Neural cell (in vitro differentiated cells): Measurements from ENCODE around the gene TBC1D19. TPM values are rescaled to one million over a fixed set of nuclear protein-coding genes. Genes with fewer than 3 reads are reported as not detected.

Experiments used
- H2AFZ ChIP-seq: fragments of 200-600, 300-800 bp; sonication (generic), shearing (Covaris generic); 2 replicates; pipeline ENCODE4 v1.6.0; 2014; ENCODE audit warnings: low read depth, mild to moderate bottlenecking, antibody characterized with exemption, low read length, moderate library complexity
- H3F3A ChIP-seq: fragments of 200-600 bp; shearing (Covaris generic); 2 replicates; pipeline ENCODE4 v1.6.1; 2016; ENCODE audit warnings: mild to moderate bottlenecking, moderate library complexity, mixed read lengths, antibody characterized with exemption, low read length; ENCODE audit not compliant: insufficient read depth, poor library complexity, severe bottlenecking
- H3K27ac ChIP-seq: fragments of 200-600, 300-800 bp; sonication (generic), shearing (Covaris generic); 2 replicates; pipeline ENCODE4 v1.5.1; 2014; ENCODE audit warnings: mild to moderate bottlenecking, low read length, moderate library complexity
- H3K27me3 ChIP-seq: fragments of 300-800, 200-600 bp; sonication (generic), shearing (Covaris generic); 2 replicates; pipeline ENCODE4 v1.6.0; 2014; ENCODE audit warnings: mild to moderate bottlenecking, low read depth, low read length, moderate library complexity; ENCODE audit not compliant: insufficient read depth
- H3K36me3 ChIP-seq: fragments of 300-800, 200-600 bp; sonication (generic), shearing (Covaris generic); 2 replicates; pipeline ENCODE4 v1.5.1; 2014; ENCODE audit warnings: mild to moderate bottlenecking, antibody characterized with exemption, low read length, moderate library complexity; ENCODE audit not compliant: insufficient read depth
- H3K4me2 ChIP-seq: fragments of 300-800, 200-600 bp; sonication (generic), shearing (Covaris generic); 2 replicates; pipeline ENCODE4 v1.6.0; 2014; ENCODE audit warnings: mild to moderate bottlenecking, low read length
- H3K4me3 ChIP-seq: fragments of 300-800, 200-600 bp; sonication (generic), shearing (Covaris generic); 2 replicates; pipeline ENCODE4 v1.5.1; 2014; ENCODE audit warnings: mild to moderate bottlenecking, low read length, moderate library complexity
- H3K79me2 ChIP-seq: fragments of 200-600 bp; shearing (Covaris generic); replicated peaks from 2 replicates; pipeline ENCODE4 v1.6.0; 2014; ENCODE audit warnings: mild to moderate bottlenecking, low read length, moderate library complexity; ENCODE audit not compliant: insufficient read depth
- H3K9ac ChIP-seq: fragments of 300-800, 200-600 bp; sonication (generic), shearing (Covaris generic); 2 replicates; pipeline ENCODE4 v1.6.1; 2016; ENCODE audit warnings: mild to moderate bottlenecking, low read length, mixed read lengths
- H3K9me2 ChIP-seq: fragments of 200-600 bp; shearing (Covaris generic); 2 replicates; pipeline ENCODE4 v1.6.1; 2016; ENCODE audit warnings: mild to moderate bottlenecking, low read length, mixed read lengths; ENCODE audit not compliant: insufficient read depth
- H3K9me3 ChIP-seq: fragments of 200-600, 300-800 bp; sonication (generic), shearing (Covaris generic); 2 replicates; pipeline ENCODE4 v1.6.1; 2016; ENCODE audit warnings: mild to moderate bottlenecking, mixed run types, low read length, moderate library complexity, mixed read lengths
- H4K20me1 ChIP-seq: fragments of 200-600 bp; shearing (Covaris generic); 2 replicates; pipeline ENCODE4 v1.6.1; 2016; ENCODE audit warnings: mild to moderate bottlenecking, mixed run types; ENCODE audit not compliant: insufficient read depth
- CTCF ChIP-seq: fragments of 450-650 bp; IDR thresholded peaks from 2 replicates; pipeline ENCODE4 v1.5.1; 2014; ENCODE audit warnings: antibody characterized with exemption, mild to moderate bottlenecking, moderate library complexity; ENCODE audit not compliant: poor library complexity, severe bottlenecking
- EP300 ChIP-seq: fragments of 450-650 bp; conservative IDR thresholded peaks from 2 replicates; pipeline ENCODE4 v1.6.1; 2014; ENCODE audit warnings: antibody characterized with exemption, mild to moderate bottlenecking, moderate library complexity; ENCODE audit not compliant: poor library complexity, severe bottlenecking
- EZH2 ChIP-seq: fragments of 200-600, 300-800 bp; shearing (Covaris generic), sonication (generic); IDR thresholded peaks from 2 replicates; pipeline ENCODE4 v1.6.1; 2014; ENCODE audit warnings: antibody characterized with exemption, low read length, borderline replicate concordance, mild to moderate bottlenecking; ENCODE audit not compliant: insufficient read depth, poor library complexity, severe bottlenecking
- MXI1 ChIP-seq: fragments of 450-650 bp; conservative IDR thresholded peaks from 2 replicates; pipeline ENCODE4 v1.6.1; 2014; ENCODE audit warnings: antibody characterized with exemption, mild to moderate bottlenecking; ENCODE audit not compliant: poor library complexity, severe bottlenecking
- POLR2AphosphoS5 ChIP-seq: IDR thresholded peaks from 2 replicates; pipeline ENCODE4 v1.6.1; 2012
- RAD21 ChIP-seq: fragments of 450-650 bp; conservative IDR thresholded peaks from 2 replicates; pipeline ENCODE4 v1.6.1; 2014; ENCODE audit warnings: antibody characterized with exemption, mild to moderate bottlenecking, moderate library complexity
- REST ChIP-seq: IDR thresholded peaks from 2 replicates; pipeline ENCODE4 v1.6.1; 2012; ENCODE audit warnings: borderline replicate concordance
- SMC3 ChIP-seq: fragments of 450-650 bp; conservative IDR thresholded peaks from 2 replicates; pipeline ENCODE4 v1.6.1; 2014; ENCODE audit warnings: antibody characterized with exemption, mild to moderate bottlenecking, moderate library complexity; ENCODE audit not compliant: poor library complexity
- TAF1 ChIP-seq: IDR thresholded peaks from 2 replicates; pipeline ENCODE4 v1.6.1; 2012; ENCODE audit warnings: low read depth
- polyA plus RNA-seq: library from polyadenylated mRNA; depleted of rRNA; stranded (reverse); fragments of >200 nt; gene quantifications from 2 replicates; pipeline ENCODE4 v1.2.3, GENCODE V29; 2014

The TBC1D19 gene
- polyA plus RNA-seq, 1 donor from 2014 or later, result 23.1 TPM

DNA sequence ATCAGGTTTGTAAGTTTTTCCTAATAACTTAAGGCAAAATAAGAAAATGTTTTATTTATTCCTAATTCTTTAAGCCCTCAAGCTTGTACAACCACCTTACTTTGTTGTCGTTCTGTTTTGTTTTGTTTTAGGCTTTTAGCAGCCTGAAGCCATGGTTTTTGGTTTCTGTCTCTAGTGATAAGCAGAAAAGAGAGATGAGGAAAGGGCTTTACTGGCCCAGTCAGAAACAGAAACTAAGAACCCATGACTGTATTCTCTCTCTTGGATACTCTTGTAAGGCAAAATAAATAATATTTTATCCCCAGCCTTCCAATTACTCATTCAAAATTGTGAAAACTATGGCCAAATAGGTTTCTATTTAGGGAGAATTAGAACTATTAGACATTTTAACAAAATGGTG is 29.4 kb downstream of the TBC1D19 start:
- no peak for TF ChIP-seq REST
- no peak for TF ChIP-seq EZH2
- no peak for TF ChIP-seq CTCF
- TF ChIP-seq RAD21, result no peak
- no peak for TF ChIP-seq MXI1
- no peak for TF ChIP-seq SMC3
- no peak for TF ChIP-seq EP300
- TF ChIP-seq TAF1, result no peak
- no peak for TF ChIP-seq POLR2AphosphoS5
- no peak overlapping the region for H2AFZ ChIP-seq
- no peaks in the 10 kb centered on the region for H3F3A ChIP-seq
- H3K9ac ChIP-seq, result no peak overlapping the region
- no peak overlapping the region for H3K27ac ChIP-seq
- no peak overlapping the region for H3K4me3 ChIP-seq
- no peaks in the 10 kb centered on the region for H4K20me1 ChIP-seq
- no peaks in the 10 kb centered on the region for H3K36me3 ChIP-seq
- no peaks in the 10 kb centered on the region for H3K9me2 ChIP-seq
- H3K9me3 ChIP-seq, result no peaks in the 10 kb centered on the region
- no peaks in the 10 kb centered on the region for H3K27me3 ChIP-seq
- H3K79me2 ChIP-seq, result peaks cover 8% of the 10 kb centered on the region
- H3K4me2 ChIP-seq, result no peak overlapping the region

- Histone ChIP-seq H3K4me2 (no peak overlapping the region), H3K9me3 (no peaks in the 10 kb centered on the region), H4K20me1 (no peaks in the 10 kb centered on the region), H3K79me2 (peaks cover 5% of the 10 kb centered on the region), H3K27me3 (no peaks in the 10 kb centered on the region), H3K36me3 (no peaks in the 10 kb centered on the region), H3K9ac (no peak overlapping the region), H2AFZ (no peak overlapping the region), H3K4me3 (no peak overlapping the region), H3K9me2 (no peaks in the 10 kb centered on the region), H3K27ac (no peak overlapping the region), H3F3A (no peaks in the 10 kb centered on the region)
- TF ChIP-seq EZH2 (no peak), EP300 (no peak), MXI1 (no peak), REST (no peak), POLR2AphosphoS5 (no peak), SMC3 (no peak), RAD21 (no peak), TAF1 (no peak), CTCF (no peak)
Measured at GRCh38 chr4:26613735-26614134, 29.9 kb downstream of the TBC1D19 start.
